HG02571 (cell line): Measurements from ENCODE around the gene ARGLU1.
"Not testable (repeated sequence)": the region's sequence is repeated elsewhere in the genome, so short reads cannot be mapped to it uniquely, and the experiment has no call there.

Source experiments
- ATAC-seq: cut with Tn5 transposase; IDR thresholded peaks from one replicate; pipeline ENCODE4 v1.9.1; 2021; ENCODE audit warnings: mild to moderate bottlenecking, moderate library complexity; ENCODE audit not compliant: unreplicated experiment

The ARGLU1 gene, protein sequence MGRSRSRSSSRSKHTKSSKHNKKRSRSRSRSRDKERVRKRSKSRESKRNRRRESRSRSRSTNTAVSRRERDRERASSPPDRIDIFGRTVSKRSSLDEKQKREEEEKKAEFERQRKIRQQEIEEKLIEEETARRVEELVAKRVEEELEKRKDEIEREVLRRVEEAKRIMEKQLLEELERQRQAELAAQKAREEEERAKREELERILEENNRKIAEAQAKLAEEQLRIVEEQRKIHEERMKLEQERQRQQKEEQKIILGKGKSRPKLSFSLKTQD

DNA sequence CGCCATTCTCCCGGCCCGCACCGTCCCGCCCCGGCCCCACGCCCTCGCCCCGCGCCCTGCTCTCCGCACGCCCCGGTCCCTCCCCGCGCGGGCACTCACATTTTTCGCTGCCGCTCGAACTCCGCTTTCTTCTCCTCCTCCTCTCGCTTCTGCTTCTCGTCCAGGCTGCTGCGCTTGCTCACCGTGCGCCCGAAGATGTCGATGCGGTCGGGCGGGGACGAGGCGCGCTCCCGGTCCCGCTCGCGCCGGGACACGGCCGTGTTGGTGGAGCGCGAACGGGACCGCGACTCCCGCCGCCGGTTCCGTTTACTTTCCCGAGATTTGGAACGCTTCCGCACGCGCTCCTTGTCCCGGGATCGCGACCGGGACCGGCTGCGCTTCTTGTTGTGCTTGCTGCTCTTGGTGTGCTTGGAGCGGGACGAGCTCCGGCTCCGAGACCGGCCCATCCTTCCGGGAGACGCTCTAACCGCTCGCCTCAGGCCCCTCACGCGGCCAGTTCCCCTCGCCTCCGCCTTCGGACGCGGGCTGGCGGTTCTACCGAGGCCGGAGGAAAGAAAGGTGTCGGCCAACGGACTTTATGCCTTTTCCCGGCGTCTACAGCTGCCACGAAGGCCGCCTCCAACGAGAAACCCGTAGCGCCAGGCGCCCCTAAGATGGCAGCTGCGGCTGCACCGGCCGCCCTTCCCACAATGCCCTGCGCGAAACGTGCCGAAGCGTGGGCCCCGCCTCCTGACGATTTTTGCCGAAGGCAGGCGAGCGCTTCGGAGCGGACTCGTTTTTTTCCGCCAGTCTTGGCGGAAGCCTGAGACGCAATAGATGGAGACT is at the start of gene ARGLU1:
Gene ARGLU1 (minus strand): TSS at position 664 of the 825 bp plus-strand sequence. CDS start 218 bp downstream, at position 446.
- peak; percentile 65 for ATAC-seq

DNA sequence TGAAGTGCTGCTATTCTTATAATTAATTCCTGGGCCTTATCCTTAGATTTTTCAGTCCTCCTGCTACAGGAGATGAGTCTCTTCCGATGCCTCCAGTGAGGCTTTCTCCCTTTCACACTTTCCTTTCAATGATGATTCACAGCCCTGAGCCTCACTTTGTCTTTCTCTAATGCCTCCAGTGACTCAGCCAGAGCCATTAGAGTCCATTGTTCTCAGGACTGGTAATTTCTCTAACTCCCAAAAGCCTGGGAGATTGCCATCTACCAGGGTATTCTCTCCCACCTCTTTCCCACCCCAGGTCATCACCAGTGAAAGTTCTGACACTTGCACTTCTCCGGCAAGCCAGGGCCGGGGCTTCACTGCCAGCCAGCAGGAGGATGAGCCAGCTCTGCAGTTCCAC is 49.6 kb upstream of the ARGLU1 start:
- no peak for ATAC-seq

DNA sequence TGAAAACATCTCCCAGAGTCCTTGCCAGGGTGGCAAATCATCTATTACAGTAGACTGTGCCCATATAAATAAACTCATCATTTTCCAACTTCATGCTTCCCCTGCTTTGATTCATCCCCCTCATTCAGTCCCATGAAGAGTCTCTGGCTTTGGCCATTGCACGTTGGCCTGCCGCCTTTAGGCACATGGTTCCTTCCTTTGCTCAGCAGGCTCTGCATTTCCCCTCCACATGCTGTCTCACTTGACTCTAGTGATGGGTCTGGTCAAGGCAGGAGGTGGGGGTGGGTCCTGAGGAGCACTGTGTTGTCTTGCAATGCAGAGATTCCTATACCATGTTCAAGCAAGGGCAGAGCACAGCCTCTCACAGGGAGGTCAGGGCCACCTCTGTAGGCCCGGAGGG is 48.8 kb upstream of the ARGLU1 start:
- no peak for ATAC-seq

DNA sequence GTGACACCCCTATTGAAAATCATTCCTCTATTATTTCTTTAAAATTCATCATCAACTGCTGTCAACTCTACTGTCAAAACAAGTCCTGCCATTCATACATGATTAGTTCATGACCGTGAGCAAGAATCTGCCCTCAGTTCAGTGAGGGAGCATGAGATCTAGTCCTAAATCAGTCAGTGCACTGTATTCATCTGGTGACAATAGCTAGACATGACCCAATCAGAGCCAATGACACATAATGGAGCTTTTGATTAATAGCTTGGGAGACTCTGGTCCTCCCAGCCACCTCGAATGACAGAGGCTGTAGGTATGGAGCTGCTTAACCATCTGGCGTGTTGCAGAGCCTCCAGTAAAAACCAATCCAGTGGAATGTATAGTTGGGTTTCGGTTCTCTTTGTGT is 46.9 kb upstream of the ARGLU1 start:
- ATAC-seq, result no peak

DNA sequence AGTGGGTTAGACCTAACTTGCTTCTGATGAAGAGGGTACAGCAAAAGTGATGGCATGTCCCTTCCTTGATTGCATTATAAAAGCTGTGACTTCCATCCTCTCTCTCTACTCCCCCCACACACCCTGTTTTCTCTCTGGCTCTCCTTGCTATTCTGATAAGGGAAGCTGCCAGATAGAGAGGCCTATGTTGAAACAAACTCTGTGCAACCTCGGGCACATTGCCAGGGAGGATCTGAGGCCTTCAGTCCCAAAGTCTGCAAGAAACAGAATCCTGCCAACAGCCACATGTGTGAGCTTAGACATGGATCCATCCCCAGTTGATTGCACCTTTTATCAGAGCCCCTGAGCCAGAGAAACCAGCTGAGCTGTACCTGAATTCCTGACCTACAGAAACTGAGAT is 44.8 kb upstream of the ARGLU1 start:
- ATAC-seq, result no peak

DNA sequence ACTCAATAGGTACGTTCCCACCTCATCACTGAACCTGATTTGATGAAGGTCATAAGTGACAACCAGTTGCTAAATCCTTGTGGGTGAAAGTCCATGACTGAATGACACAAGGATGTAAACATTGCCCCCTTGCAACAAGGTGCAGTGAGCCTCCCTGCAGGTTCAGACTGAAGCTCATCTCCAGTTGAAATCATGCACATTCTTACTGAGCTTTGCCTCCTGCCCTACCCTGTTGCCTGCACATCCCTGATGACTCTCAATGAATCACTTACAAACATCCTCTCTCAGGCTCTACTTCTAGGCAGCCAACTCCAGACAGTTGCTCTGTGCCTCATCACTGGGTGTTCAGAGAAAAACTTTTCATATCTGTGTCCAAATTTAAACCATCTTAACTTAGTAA is 42.5 kb upstream of the ARGLU1 start:
- ATAC-seq, result no peak

DNA sequence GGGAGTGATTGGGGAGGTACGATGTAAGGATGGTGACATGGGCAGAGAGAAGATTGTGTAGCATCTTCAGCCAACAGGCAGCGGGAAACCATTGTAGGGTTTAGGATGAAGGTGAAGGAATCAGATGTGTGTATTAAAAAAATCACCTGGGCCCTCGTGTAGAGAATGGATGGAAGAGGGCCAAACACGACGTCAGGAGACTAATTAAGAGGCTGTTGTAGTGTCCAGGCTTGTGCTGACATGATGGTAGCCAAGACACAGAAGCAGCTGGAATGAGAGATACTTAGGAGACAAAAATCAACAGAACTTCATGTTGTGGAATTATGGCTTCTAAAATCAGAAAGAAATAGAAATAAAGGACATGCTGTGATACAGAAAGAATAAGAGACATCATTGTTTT is 41.2 kb upstream of the ARGLU1 start:
- no peak for ATAC-seq

DNA sequence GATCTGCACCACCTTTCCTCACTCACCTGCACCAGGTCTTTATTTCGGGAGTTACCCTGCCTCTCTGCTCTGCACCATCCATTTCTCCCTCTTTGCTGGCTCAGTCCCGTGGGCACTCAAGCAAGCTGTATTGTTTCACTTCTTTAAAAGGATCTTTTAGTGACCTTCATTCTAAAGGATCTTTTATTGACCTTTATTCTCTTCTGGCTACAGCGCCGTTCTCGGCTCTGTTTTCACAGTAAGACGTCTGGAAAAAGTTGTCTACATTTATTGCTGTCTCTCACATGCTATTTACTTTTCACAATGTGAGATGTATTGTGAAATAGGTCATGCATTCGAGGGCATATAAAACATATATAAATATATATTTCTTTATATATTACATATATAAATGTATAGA is 35.6 kb upstream of the ARGLU1 start:
- no peak for ATAC-seq

DNA sequence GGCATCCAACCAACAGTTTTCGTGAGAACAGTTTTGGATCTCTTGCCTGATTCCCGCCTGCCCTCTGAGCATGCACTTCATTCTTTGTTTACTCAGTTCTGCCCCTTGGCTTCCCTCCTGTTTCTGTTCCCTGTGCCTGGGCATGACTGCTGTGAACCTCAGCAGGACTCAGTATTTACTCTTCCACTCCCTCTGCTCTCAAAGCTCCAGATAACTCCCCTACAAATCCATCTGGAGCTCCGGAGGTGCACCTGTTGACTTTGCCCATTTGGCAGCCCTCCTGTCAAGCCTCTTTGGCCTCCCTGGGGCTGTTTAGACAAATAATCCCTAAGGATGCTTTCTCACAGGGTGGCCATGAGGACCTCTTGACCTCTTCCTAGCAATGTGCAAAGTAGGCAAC is 34.2 kb upstream of the ARGLU1 start:
- no peak for ATAC-seq

DNA sequence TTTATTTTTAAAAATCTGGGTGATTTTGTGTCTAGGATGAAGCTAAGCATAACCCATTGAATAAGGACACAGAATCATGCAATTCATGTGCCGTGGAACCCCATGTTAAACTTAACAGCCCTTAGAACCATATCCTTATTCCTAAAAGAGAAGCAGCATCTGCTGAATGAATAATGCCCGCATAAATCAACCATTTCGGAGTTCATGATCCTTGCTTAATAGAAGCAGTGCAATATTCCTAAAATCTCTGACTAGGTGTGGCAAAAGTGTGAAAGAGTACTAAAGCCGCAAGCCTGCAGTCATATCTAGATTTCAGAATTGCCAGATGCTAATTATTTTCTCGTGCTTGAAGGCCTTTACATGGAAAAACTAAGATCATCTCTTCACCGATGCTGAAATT is 33.6 kb upstream of the ARGLU1 start:
- no peak for ATAC-seq

DNA sequence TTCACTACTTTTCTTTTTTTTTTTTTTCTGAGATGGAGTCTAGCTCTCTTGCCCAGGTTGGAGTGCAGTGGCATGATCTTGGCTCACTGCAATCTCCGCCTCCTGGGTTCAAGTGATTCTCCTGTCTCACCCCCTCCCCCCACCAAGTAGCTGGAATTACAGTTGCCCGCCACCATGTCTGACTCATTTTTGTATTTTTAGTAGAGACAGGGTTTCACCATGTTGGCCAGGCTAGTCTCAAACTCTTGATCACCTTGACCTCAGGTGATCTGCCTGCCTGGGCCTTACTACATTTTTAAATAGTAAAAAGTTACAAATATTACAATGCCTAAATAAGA is 32.8 kb upstream of the ARGLU1 start:
- ATAC-seq, result not testable (repeated sequence)

DNA sequence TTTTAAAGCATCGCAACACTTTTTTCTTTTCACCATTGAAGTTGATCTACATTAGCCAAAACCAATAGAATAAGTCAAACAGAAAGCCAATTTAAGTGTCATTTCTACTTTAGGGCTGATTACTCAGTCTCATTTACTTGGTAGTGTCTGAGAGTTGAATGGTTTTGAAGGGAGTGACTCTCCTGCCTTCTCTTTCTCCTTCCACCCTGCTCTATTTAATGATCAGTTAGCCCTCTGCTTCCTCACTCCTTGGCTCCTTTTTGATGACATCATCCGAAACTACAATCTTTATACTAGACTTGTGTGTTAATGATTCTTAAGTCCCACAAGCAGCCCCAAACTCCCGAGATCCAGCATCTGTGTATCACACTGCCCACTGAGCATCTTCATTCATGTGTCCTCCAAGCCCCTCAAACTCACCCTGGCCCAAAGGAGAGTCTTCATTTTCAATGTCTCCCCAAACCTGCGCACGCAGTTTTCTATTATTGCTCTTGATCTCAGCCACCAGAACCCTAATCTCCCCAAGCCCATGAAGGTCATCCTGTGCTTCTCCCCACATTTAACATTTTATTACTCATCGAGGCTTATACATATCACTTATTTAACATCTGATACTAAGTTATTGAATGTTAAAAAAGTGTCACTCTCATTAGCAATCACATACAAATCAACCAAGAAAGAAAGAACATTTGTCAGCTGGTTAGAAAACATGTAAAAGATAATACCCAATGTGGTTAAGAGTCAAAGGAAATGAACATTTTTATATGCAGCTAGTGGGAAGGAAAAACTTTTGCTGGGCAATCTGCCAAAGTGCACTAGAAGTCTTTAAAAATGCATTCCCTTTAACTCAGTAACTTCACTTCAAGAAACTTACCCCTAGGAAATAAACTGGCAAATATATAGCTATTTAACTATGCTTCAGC is 32.2 kb upstream of the ARGLU1 start:
- no peak for ATAC-seq

DNA sequence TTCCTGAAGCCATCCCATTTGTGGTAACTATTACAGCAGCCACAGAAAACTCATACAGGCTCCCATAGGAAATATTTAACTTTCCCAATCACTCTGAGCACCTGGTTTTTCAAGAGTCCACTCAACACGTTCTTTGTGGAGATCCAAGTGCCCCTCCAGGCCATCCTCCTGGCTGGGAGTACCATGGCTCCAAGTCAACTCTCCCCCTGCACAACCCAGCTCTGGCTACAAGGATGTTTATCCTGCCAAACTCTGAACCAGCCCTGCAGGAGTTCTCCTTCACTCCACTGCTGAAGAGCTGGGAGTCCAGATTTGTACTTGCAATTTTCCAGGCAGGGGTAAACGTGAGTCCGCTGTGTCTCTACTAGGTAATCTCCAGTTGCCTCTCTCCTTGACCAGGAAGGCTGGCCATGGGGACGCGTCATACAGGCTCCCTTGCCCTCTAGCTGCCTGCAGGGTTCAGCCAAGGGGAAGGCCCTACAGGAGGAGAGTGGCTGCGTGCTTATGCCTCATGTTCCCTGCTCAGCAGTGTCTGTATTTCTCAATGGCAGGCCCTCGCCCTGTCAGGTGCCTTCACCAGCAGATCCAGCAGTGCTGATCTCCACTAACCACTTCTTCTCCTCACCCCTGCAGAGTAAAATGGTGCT is 29.9 kb upstream of the ARGLU1 start:
- no peak for ATAC-seq

DNA sequence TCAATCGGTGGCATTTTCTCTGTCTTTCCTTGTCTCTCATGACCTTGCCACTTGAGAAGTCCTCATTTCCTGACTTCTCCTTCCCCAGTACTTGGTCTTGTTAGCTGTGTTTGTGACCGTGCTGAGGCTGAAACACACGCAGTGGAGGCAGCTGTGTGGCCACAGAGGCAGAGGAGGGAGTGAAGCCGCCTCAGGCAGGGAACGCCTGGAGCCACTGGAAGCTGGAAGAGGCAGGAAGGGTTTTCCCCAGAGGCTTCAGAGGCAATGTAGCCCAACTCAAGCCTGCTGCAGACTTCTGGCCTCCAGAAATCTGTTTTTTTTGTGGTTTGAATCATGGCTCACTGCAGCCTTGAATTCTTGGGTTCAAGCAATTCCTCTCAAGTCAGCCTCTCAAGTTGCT is 29.2 kb upstream of the ARGLU1 start:
- ATAC-seq, result no peak

DNA sequence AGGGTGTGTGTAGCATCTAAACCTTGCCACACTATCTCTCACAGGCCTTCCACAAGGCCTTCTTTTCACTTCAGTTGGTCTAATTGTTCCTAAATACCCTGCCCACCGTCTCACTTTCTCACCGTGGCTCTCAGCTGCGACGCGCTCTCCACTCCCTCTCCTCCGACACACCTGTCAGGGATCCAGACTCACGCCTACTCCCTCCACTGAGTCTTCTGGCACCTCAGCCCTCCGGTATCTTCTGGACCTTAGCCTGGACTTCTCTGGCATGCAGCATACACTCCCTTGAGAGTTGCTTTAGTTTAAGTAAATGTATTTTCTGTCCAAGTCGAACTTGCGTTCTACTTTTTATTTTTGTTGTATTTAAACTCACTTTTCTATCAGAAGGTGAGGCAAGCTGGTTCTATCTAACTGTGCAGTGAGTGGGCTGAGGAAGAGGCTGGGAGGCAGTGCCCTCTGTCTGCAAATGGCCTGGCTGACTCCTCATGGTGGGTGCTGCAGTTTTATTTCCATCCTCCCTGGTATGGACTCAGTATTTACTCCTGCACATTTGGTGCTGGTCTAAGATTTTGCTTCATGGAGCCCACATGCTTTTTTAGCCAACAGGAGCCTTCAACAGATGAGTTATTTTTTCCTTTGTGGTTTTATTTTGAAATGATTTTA is 28.5 kb upstream of the ARGLU1 start:
- ATAC-seq, result no peak

DNA sequence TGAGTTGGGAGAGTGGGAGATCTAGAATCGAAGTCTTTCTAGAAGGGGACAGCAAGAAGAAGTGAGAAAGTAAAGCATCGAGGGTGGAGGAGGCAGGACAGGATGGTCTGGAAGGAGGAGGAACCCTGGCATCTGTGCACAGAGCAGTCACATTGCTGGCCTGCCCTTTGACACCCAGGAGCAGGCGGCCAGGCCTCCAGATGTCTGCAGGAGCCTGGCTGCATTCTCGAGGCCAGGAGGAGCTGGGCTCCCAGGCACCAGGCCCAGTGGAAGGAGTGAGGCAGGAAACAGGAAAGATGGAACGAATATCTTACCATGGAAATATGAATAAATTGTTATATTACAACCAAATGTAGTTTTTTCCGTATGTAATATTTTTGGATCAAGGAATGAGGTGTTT is 27.7 kb upstream of the ARGLU1 start:
- no peak for ATAC-seq

DNA sequence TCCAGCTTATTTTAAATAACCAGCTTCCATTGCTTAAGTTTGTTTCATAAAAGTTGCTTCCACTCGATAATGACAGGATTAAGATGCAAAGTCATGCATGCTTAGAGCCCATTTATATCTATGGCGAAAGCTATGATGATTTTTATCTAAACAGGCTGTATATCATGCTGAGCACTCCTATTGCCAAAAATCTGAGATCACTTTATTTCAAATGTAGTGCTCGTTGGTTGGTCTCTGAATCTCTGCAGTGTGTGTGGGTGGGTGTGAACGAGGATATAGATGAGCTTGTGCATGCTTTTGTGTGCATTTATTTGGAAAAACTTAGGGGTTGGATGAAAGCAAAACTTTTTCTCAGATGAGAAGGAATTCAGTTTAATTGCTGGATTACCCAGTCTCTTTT is 27.0 kb upstream of the ARGLU1 start:
- ATAC-seq, result no peak

DNA sequence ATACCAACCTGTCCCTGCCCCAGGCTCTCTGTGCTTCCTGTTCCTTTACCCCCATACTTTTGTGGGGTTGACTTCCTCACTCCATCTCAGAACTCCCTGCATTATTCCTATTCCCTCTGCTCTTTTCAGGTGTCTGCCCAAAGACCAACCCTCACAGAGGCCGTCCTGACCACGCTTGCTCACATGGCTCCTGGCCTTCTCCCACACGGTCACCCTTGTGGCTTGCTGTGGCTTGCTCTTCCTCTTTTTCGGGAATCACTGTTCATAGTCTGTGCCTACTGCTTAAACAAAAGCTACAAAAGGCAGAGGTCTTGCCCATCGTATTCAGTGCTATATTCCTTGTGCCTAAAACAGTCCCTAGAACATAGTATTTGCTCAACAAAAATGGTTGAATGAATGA is 25.2 kb upstream of the ARGLU1 start:
- no peak for ATAC-seq

DNA sequence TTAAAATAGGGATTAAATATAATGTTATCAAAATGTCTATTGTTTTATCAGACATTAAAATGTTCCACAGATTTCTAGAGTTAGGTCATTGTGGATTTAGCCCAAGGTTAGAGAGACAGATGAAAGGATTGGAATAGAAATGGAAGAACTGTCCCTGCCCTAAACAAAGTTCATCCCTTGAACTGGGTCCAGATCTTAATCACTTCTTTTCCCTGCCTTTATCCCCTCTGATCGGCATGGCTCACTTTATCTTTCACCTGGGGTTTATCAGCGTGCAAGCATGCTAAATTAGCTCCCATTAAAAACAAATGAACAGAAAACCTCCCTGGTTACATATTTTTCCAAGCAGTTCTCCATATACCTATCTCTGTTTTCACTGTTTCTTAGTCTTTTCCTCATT is 23.4 kb upstream of the ARGLU1 start:
- no peak for ATAC-seq

DNA sequence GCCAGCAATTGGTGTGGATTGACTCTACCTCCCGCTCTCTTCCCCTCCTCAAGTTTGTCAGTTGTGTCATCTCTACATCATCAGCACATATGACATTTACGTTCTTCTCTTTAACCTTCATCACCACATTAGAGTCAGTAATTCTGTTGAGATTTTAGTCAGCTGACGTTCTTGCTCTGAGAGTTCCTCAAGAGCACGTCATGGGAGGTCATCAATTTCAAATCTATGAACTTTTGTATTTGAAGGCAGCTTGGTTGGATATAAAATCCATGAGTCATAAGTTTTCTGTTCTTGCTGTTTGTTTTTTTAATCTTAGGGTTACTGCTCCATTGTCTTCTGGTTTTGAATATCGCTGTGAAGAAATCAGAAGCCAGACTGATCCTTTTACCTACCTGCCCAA is 21.8 kb upstream of the ARGLU1 start:
- no peak for ATAC-seq

DNA sequence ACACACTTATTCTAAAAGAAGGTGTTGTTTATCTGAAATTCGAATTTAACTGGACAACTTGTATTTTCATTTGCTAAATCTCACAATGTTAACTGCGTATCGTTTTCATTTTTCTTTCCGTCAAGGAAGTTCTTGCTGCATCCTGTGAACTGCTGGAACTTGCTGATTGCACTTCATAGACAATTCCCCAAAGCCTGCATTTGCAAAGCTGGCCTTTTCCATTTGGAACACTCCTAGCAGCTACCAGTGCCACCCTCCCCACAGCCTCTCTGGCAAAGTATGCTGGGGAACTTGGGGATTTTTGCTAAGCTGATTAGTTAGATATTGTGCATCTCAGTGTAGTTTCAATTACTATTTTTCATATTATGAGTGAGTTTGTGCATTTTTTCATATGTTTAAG is 20.4 kb upstream of the ARGLU1 start:
- no peak for ATAC-seq
